SJSA1 (cell line): ENCODE data around the gene BANP. TPM values are rescaled to one million over a fixed set of nuclear protein-coding genes. Genes with fewer than 3 reads are reported as not detected.
A peak's percentile ranks its signal among the peaks of the same experiment; 100 is the strongest.
"Not testable (repeated sequence)": the region's sequence is repeated elsewhere in the genome, so short reads cannot be mapped to it uniquely, and the experiment has no call there.

Experiments used
- DNase-seq, 2 experiments: peaks; one replicate each; pipeline ENCODE4 v3.0.0-alpha.2; 2015 to 2020; ENCODE audit warnings: low spot score in 2 of 2, low read depth in 1 of 2
- H3K27ac ChIP-seq: fragments of 250-450 bp; sonication (Bioruptor Pico); 2 replicates; pipeline ENCODE4 v1.5.1; 2020; ENCODE audit warnings: mild to moderate bottlenecking, moderate library complexity
- H3K27me3 ChIP-seq: fragments of 250-450 bp; sonication (Bioruptor Pico); replicated peaks from 2 replicates; pipeline ENCODE4 v1.5.1; 2020; ENCODE audit warnings: mild to moderate bottlenecking, moderate library complexity
- H3K36me3 ChIP-seq: fragments of 250-450 bp; sonication (Bioruptor Pico); 2 replicates; pipeline ENCODE4 v1.5.1; 2020; ENCODE audit warnings: mild to moderate bottlenecking
- H3K4me1 ChIP-seq: fragments of 250-450 bp; sonication (Bioruptor Pico); replicated peaks from 2 replicates; pipeline ENCODE4 v1.6.1; 2021; ENCODE audit warnings: mild to moderate bottlenecking
- H3K4me3 ChIP-seq: fragments of 250-450 bp; sonication (Bioruptor Pico); 2 replicates; pipeline ENCODE4 v1.5.1; 2020; ENCODE audit warnings: mild to moderate bottlenecking
- H3K9me3 ChIP-seq: fragments of 250-450 bp; sonication (Bioruptor Pico); replicated peaks from 2 replicates; pipeline ENCODE4 v1.5.1; 2020; ENCODE audit warnings: mild to moderate bottlenecking
- total RNA-seq: library from RNA; depleted of rRNA; stranded (reverse); fragments of >200 nt; shearing (Covaris generic); gene quantifications from 2 replicates; pipeline ENCODE4 v1.2.3, GENCODE V29; 2014

BANP gene
- total RNA-seq, 1 experiment from 2014 or later = 21.7 TPM

- H3K4me3 ChIP-seq, DNase-seq, H3K9me3 ChIP-seq, H3K27me3 ChIP-seq, H3K27ac ChIP-seq, H3K36me3 ChIP-seq: not testable (repeated sequence)
- peaks cover 58% of the 10 kb centered on the region for H3K4me1 ChIP-seq
Observed at GRCh38 chr16:88089632-88090376, 138.6 kb downstream of the BANP start.

DNA sequence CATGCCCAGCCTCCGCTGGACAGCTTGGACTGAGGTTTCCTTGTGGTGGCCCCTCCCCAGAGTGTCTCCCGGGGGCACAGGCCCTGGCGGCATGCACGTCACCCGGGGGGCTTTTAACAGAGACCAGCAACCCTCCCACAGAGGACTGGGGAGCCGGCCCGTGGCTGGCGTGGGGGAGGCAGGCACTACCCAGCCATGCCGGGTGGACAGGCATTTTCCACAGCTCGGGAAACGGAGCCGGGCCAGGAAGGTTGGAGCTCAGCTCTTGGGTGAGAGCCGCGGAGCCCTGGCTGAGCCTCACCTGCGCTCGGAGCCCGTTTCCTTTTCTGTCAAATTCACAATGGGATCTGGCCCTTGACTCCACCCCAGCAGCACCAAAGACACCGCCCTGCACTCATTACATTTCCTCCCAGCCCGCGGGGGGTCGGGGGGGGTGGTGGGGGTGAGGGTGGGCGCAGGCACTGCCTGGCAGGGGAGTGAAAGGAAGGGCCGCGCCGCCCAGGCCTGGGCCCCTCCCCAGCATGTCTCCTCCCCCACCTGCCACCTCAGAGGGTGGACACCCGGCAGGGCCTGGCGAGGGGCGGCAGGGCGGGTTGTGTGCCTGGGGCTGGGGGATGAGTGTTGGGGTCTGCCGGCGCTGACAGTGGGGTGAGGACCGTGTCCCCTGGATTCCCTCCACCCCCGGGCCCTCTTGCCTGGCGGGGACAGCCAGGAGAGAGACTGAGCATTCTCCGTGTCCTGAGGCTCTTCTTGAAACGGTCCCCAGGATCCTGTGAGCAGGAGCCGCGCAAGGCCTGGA is 139.3 kb downstream of the BANP start:
- not testable (repeated sequence) for DNase-seq, H3K4me3 ChIP-seq, H3K27me3 ChIP-seq, H3K9me3 ChIP-seq, H3K36me3 ChIP-seq
- H3K27ac ChIP-seq = peak overlapping the region; percentile 87
- peaks cover 58% of the 10 kb centered on the region for H3K4me1 ChIP-seq

DNA sequence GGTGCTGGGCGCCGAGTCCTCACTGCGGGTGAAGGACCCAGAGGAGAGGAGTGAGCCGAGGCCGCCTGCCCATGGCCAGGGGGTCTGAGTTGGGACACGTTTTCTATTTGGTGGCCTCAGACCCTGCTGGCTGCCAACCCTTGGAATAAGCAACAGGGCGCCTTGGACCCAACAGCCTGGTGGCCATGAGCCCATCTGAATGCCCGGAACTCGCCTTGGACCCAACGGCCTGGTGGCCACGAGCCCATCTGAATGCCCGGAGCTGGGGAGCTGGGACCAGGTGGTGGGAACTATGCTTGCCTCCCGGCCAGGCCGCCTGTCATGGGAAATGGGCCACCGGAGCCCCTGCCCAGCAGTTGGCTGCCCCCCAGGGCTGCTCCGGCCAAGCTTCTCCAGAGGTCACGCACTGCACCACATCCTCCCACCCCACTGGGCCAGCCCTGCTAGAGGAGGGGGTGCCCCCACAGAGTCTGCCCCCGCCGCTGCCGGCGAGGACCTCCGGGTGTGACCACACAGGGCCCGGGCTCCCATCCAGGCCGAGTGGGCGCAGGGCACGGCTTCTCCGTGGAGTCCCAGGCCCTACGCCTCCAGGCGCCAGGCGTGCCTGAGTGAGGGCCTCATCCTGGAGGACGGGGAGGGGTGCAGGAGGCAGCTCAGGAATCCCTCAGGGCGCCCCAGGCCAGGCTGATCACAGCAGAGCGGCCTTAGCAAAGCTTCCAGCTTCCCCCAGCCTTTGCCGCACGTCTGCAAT is 140.2 kb downstream of the BANP start:
- Histone ChIP-seq H3K4me1 (peaks cover 56% of the 10 kb centered on the region), H3K27ac (peak overlapping the region; percentile 87)
- H3K9me3 ChIP-seq, H3K4me3 ChIP-seq, H3K27me3 ChIP-seq, H3K36me3 ChIP-seq: not testable (repeated sequence)
- DNase-seq = peak; percentile 92 to 94

GRCh38 chr16:88091972-88092302 is 140.7 kb downstream of the BANP start:
- not testable (repeated sequence) for H3K4me3 ChIP-seq, DNase-seq, H3K9me3 ChIP-seq, H3K27me3 ChIP-seq, H3K36me3 ChIP-seq
- H3K4me1 ChIP-seq = peaks cover 52% of the 10 kb centered on the region
- peak overlapping the region; percentile 87 for H3K27ac ChIP-seq

GRCh38 chr16:88092791-88093555 is 141.7 kb downstream of the BANP start:
- Histone ChIP-seq H3K27ac (peak overlapping the region; percentile 87), H3K4me1 (peaks cover 41% of the 10 kb centered on the region), H3K4me3 (0 out of 2 replicates have a peak overlapping the region, but pooled peaks have one; percentile 4)
- not testable (repeated sequence) for H3K9me3 ChIP-seq, H3K27me3 ChIP-seq, H3K36me3 ChIP-seq
- peak in 1 of 2 experiments; percentile 53 for DNase-seq

GRCh38 chr16:88093556-88094252 is 142.5 kb downstream of the BANP start:
- H3K4me1 ChIP-seq = peaks cover 45% of the 10 kb centered on the region
- not testable (repeated sequence) for H3K36me3 ChIP-seq, H3K9me3 ChIP-seq, H3K4me3 ChIP-seq, H3K27me3 ChIP-seq
- H3K27ac ChIP-seq = peak overlapping the region; percentile 70
- peak in 1 of 2 experiments; percentile 40 for DNase-seq

GRCh38 chr16:88094253-88094575 is 143.0 kb downstream of the BANP start:
- peak overlapping the region; percentile 70; the same call in 1 of the 2 replicates for H3K27ac ChIP-seq
- not testable (repeated sequence) for H3K9me3 ChIP-seq, H3K4me3 ChIP-seq, DNase-seq, H3K36me3 ChIP-seq, H3K27me3 ChIP-seq
- peaks cover 46% of the 10 kb centered on the region for H3K4me1 ChIP-seq

DNA sequence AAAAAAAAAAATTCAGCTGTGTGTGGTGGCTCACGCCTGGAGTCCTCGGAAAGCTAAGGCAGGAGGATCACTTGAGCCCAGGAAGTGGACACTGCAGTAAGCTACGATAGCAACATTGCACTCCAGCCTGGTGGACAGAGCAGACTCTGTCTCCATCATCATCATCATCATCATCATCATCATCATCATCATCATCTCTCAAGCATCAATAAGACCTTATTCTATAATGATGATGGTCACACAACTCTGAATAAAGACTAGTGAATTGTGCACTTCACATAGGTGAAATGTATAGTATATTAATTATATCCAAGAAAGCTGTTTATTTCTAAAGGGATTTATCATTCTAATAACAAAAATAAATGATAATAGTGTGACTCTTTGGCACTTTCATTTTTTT is 143.7 kb downstream of the BANP start:
- H3K27me3 ChIP-seq, H3K27ac ChIP-seq, H3K4me3 ChIP-seq, H3K36me3 ChIP-seq, H3K9me3 ChIP-seq, DNase-seq: not testable (repeated sequence)
- peaks cover 53% of the 10 kb centered on the region for H3K4me1 ChIP-seq

DNA sequence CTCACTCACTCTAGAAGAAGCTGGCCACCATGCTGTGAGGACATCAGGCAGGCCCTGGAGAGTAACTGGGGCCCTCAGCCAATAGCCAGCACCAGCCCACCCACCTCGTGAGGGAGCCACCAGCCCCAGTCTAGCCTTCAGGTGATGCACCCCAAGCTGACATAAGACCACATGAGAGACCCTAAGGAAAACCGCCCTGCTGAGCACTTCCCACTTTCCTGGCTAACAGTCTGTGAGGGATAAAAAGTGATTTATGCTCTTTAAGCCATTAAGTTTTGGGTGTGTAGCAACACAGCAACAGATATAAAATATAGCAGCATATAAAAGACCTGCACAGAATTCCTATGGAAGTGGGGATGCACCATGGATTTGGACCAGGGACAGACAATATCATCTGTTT is 145.4 kb downstream of the BANP start:
- not testable (repeated sequence) for H3K4me3 ChIP-seq, H3K36me3 ChIP-seq, H3K9me3 ChIP-seq, DNase-seq, H3K27me3 ChIP-seq, H3K27ac ChIP-seq
- peaks cover 51% of the 10 kb centered on the region for H3K4me1 ChIP-seq

GRCh38 chr16:88098731-88099562 is 147.7 kb downstream of the BANP start:
- peak overlapping the region; percentile 53 for H3K27ac ChIP-seq

GRCh38 chr16:88099563-88099890 is 148.3 kb downstream of the BANP start:
- peaks cover 36% of the 10 kb centered on the region for H3K4me1 ChIP-seq
- H3K27ac ChIP-seq = no peak overlapping the region; the same call in 1 of the 2 replicates
- peak in 1 of 2 experiments; percentile 51 for DNase-seq
- no peaks in the 10 kb centered on the region for H3K9me3 ChIP-seq
- peaks cover 4% of the 10 kb centered on the region; the same call in 1 of the 2 replicates for H3K36me3 ChIP-seq
- H3K27me3 ChIP-seq = no peaks in the 10 kb centered on the region
- H3K4me3 ChIP-seq = no peak overlapping the region

More at GRCh38 chr16:88098731-88099562, 147.7 kb downstream of the BANP start:
- not testable (repeated sequence) for H3K36me3 ChIP-seq, H3K9me3 ChIP-seq, H3K27me3 ChIP-seq, H3K4me3 ChIP-seq
- DNase-seq = peak; percentile 97 to 99
- H3K4me1 ChIP-seq = peaks cover 41% of the 10 kb centered on the region

DNA sequence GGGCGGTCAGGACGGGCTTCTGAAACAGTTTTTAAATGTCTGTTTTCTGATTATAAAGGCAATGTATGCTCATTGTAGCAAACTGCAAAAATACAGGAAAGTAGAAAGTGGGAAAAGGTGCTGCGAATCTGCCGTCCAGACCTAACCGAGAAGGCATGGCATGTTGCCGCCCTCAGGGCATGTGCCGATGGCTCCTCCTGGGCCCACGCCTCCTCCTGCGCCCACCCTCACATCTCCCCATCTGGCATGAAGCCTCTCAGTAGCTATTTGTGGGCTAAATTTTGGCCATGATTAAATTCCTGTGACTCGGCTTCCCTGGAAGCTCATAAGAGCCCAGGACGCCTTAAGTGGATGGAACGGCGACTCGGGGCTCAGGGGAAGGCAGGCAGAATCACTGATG is 148.7 kb downstream of the BANP start:
- not testable (repeated sequence) for H3K9me3 ChIP-seq, H3K4me3 ChIP-seq, H3K27ac ChIP-seq, DNase-seq, H3K27me3 ChIP-seq, H3K36me3 ChIP-seq
- peaks cover 36% of the 10 kb centered on the region for H3K4me1 ChIP-seq
